ENCODE data around the gene HSPA1A.
"Not testable (repeated sequence)": the region's sequence is repeated elsewhere in the genome, so short reads cannot be mapped to it uniquely, and the experiment has no call there.

HSPA1A gene

DNA sequence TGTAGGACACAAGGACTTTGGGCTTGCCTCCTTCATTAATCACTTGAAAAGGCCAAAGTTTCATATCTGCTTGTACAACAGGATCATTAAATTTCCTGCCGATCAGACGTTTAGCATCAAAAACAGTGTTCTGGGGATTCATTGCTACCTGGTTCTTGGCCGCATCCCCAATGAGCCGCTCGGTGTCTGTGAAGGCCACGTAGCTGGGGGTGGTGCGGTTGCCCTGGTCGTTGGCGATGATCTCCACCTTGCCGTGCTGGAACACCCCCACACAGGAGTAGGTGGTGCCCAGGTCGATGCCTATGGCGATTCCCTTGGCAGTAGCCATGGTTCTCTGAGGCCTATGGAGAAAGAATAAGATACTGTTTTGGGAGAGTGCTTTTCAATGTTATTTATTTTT lies 3.7 kb upstream of the HSPA1A start:
- no peak for DNase-seq

GRCh38 chr6:31813465-31813849 lies 1.9 kb upstream of the HSPA1A start:
- no peak for DNase-seq

- peak; percentile 90 for DNase-seq
Observed at GRCh38 chr6:31814677-31815024, 692 bp upstream of the HSPA1A start.

DNA sequence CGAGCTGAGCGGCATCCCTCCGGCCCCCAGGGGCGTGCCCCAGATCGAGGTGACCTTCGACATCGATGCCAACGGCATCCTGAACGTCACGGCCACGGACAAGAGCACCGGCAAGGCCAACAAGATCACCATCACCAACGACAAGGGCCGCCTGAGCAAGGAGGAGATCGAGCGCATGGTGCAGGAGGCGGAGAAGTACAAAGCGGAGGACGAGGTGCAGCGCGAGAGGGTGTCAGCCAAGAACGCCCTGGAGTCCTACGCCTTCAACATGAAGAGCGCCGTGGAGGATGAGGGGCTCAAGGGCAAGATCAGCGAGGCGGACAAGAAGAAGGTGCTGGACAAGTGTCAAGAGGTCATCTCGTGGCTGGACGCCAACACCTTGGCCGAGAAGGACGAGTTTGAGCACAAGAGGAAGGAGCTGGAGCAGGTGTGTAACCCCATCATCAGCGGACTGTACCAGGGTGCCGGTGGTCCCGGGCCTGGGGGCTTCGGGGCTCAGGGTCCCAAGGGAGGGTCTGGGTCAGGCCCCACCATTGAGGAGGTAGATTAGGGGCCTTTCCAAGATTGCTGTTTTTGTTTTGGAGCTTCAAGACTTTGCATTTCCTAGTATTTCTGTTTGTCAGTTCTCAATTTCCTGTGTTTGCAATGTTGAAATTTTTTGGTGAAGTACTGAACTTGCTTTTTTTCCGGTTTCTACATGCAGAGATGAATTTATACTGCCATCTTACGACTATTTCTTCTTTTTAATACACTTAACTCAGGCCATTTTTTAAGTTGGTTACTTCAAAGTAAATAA lies 2.0 kb downstream of the HSPA1A start:
- DNase-seq, result not testable (repeated sequence)

- DNase-seq, result not testable (repeated sequence)
Observed at GRCh38 chr6:31817929-31818511, 2.7 kb downstream of the HSPA1A start.

- no peak for DNase-seq
Observed at GRCh38 chr6:31819871-31820299, 4.5 kb downstream of the HSPA1A start.

DNA sequence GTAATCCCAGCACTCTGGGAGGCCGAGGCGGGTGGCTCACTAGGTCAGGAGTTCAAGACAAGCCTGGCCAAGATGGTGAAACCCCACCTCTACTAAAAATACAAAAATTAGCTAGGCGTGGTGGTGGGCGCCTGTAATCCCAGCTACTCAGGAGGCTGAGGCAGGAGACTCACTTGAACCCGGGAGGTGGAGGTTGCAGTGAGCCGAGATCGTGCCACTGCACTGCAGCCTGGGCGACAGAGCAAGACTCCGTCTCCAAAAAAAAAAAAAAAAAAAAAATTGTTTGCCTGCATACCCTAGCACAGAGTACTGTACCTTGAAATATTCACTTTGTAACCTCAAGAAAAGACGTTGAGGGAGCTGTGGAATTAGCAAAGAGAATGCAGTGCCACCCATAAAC lies 5.1 kb downstream of the HSPA1A start:
- not testable (repeated sequence) for DNase-seq

DNA sequence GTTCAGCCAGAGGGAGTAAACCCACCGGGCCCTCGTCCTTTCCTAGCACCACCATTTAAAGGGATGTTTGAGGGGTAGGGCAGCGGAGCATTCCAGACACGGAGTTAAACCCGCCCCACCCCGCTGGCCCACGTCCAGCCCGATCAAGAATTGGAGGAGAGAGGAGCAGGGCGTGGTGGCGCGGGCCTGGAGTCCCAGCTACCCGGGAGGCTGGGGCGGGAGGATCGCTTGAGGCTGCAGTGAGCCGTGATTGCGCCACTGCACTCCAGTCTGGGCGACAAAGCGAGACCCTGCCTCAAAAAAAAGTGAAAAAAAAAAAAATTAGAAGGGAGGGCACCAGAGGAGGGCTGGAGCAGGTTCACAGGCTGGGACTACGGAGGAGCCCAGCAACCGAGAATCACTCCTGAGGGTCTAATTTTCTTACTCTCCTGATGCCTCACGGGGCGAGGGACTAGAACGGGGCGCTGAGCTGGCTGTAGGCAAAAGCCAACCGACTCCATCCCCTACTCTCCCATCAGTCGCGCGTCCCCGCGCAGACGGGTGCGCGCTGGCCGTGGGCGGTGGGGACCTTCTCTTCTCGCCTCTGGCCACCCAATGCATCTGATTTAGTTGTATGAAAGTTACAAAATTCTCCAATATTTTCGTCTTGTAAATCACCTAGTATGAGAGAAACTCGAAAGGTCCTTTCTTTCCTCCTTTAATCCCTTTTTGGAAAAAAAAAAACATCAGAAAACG lies 6.1 kb downstream of the HSPA1A start:
- DNase-seq, result peak; percentile 73

GRCh38 chr6:31822036-31822821 lies 6.9 kb downstream of the HSPA1A start:
- DNase-seq, result peak; percentile 84

DNA sequence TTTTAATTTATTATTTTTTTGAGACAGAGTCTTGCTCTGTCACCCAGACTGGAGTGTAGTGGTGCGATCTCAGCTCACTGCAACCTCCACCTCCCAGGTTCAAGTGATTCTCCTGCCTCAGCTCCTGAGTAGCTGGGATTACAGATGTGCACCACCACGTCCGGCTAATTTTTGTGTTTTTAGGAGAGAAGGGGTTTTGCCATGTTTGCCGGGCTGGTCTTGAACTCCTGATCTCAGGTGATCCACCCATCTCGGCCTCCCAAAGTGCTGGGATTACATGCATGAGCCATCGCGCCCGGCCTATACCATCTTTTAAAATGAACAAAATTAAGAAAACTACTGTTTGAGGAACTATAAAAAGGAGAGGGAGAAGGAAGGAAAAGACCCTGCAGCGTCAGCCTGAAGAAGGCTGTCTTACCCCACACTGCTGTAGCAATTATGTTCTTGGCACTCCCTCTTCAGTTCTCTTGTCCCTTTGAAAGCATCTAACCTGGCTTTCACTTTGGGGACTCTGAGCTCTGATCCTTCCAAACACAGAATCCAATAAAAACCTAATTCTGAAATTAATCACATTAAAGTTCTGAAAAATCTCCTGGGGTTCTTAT lies 8.4 kb downstream of the HSPA1A start:
- DNase-seq, result not testable (repeated sequence)

DNA sequence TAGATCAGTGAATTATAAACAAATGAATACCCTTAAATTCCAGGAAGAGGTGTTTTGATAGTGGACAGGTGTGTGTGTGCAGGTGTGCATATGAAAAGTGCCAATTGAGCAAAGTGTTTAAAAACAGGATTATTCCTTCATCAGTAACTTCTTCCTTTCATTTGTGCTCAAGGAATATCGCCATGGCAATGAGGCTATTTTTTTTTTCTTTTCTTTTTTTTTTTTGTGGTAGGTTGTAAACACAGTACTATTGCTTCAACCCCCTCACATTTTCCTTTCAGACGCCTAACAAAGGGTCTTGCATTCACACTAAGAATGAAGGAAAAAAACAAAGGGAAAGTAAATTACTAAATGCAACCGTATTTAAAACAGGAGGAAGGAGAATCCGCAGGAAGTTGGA lies 10.2 kb downstream of the HSPA1A start:
- DNase-seq, result no peak

GRCh38 chr6:31826793-31827285 lies 11.5 kb downstream of the HSPA1A start:
- peak; percentile 62 for DNase-seq

- peak; percentile 99 for DNase-seq
Observed at GRCh38 chr6:31827286-31828079, 12.1 kb downstream of the HSPA1A start, which contains the start of gene HSPA1B. TSS of gene HSPA1B (plus strand) at chr6:31827738. CDS start at chr6:31827951, 213 bp downstream.

DNA sequence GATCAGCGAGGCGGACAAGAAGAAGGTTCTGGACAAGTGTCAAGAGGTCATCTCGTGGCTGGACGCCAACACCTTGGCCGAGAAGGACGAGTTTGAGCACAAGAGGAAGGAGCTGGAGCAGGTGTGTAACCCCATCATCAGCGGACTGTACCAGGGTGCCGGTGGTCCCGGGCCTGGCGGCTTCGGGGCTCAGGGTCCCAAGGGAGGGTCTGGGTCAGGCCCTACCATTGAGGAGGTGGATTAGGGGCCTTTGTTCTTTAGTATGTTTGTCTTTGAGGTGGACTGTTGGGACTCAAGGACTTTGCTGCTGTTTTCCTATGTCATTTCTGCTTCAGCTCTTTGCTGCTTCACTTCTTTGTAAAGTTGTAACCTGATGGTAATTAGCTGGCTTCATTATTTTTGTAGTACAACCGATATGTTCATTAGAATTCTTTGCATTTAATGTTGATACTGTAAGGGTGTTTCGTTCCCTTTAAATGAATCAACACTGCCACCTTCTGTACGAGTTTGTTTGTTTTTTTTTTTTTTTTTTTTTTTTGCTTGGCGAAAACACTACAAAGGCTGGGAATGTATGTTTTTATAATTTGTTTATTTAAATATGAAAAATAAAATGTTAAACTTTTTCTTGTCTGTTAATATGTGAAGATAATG lies 14.4 kb downstream of the HSPA1A start:
- DNase-seq, result no peak

- no peak for DNase-seq
Observed at GRCh38 chr6:31830886-31831335, 15.6 kb downstream of the HSPA1A start.

DNA sequence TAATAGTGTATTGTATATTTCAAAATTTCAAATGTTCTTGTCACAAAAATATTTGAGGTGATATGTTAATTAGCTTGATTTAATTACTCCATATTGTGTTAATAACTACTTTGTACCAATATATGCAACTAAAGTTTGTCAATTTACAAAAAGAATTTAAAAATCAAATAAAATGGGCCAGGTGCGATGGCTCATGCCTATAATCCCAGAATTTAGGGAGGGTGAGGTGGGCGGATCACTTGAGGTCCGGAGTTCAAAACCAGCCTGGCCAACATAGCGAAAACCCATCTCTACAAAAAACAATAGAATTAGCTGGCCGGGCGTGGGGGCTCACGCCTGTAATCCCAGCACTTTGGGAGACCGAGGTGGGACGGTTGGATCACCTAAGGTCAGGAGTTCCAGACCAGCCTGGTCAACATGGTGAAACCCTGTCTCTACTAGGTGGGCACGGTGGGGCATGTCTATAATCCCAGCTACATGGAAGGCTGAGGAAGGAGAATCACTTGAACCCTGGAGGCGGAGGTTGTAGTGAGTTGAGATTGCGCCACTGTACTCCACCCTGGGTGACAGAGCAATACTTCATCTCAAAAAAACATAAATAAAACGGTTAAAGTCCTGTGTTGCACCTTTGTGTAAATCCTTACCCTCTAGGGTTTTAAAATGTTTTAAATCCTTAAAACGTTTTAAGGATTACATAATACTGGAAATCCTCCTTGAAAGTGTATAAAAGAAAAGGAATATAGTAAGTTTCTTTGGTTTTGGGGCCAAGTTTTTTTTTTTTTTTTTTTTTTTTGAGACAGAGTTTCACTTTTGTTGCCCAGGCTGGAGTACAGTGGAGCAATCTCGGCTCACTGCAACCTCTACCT lies 16.2 kb downstream of the HSPA1A start:
- DNase-seq, result no peak

GRCh38 chr6:31834367-31835250 lies 19.3 kb downstream of the HSPA1A start:
- peak; percentile 87 for DNase-seq

GRCh38 chr6:31836047-31836473 lies 20.7 kb downstream of the HSPA1A start:
- DNase-seq, result no peak

All from activated CD4-positive, alpha-beta T cell treated with anti-CD3 and anti-CD28 coated beads, Interleukin-2, amount 50 U/mL, for 16 hours (primary cell).